ENCODE results near the gene CASK.
"Not testable (repeated sequence)": the region's sequence is repeated elsewhere in the genome, so short reads cannot be mapped to it uniquely, and the experiment has no call there.

The CASK gene

GRCh38 chrX:41543025-41543424 lies 380.3 kb downstream of the CASK start:
- Histone ChIP-seq H3K27ac (no peak overlapping the region), H3K4me3 (no peak overlapping the region)

- Histone ChIP-seq H3K4me3 (no peak overlapping the region), H3K27ac (no peak overlapping the region)
These were observed 380.8 kb downstream of the CASK start for GRCh38 chrX:41542536-41542935.

GRCh38 chrX:41542135-41542534 lies 381.2 kb downstream of the CASK start:
- H3K27ac ChIP-seq, result no peak overlapping the region
- no peak overlapping the region for H3K4me3 ChIP-seq

GRCh38 chrX:41541386-41541785 lies 382.0 kb downstream of the CASK start:
- Histone ChIP-seq H3K4me3 (no peak overlapping the region), H3K27ac (no peak overlapping the region)

- H3K4me3 ChIP-seq, result no peak overlapping the region
- no peak overlapping the region for H3K27ac ChIP-seq
These were observed 384.6 kb downstream of the CASK start for GRCh38 chrX:41538707-41539106.

GRCh38 chrX:41530085-41530484 lies 393.3 kb downstream of the CASK start:
- no peak overlapping the region for H3K4me3 ChIP-seq
- no peak overlapping the region for H3K27ac ChIP-seq

- no peak overlapping the region for H3K27ac ChIP-seq
These were observed 394.1 kb downstream of the CASK start for GRCh38 chrX:41529221-41529620.

GRCh38 chrX:41528784-41529183 lies 394.6 kb downstream of the CASK start:
- Histone ChIP-seq H3K27ac (no peak overlapping the region), H3K4me3 (no peak overlapping the region)

More at GRCh38 chrX:41529221-41529620, 394.1 kb downstream of the CASK start:
- H3K4me3 ChIP-seq, result no peak overlapping the region

GRCh38 chrX:41526925-41527324 lies 396.4 kb downstream of the CASK start:
- no peak overlapping the region for H3K27ac ChIP-seq
- no peak overlapping the region for H3K4me3 ChIP-seq

GRCh38 chrX:41526271-41526670 lies 397.1 kb downstream of the CASK start:
- no peak overlapping the region for H3K4me3 ChIP-seq
- H3K27ac ChIP-seq, result no peak overlapping the region

GRCh38 chrX:41522671-41523070 lies 400.7 kb downstream of the CASK start:
- H3K27ac ChIP-seq, result no peak overlapping the region
- no peak overlapping the region for H3K4me3 ChIP-seq

GRCh38 chrX:41522081-41522480 lies 401.3 kb downstream of the CASK start:
- no peak overlapping the region for H3K4me3 ChIP-seq
- no peak overlapping the region for H3K27ac ChIP-seq

- no peak overlapping the region for H3K27ac ChIP-seq
These were observed 403.9 kb downstream of the CASK start for GRCh38 chrX:41519468-41519867.

GRCh38 chrX:41518841-41519220 lies 404.5 kb downstream of the CASK start:
- Histone ChIP-seq H3K27ac (no peak overlapping the region), H3K4me3 (no peak overlapping the region)

More at GRCh38 chrX:41519468-41519867, 403.9 kb downstream of the CASK start:
- no peak overlapping the region for H3K4me3 ChIP-seq

GRCh38 chrX:41518127-41518840 lies 405.1 kb downstream of the CASK start:
- Histone ChIP-seq H3K4me3 (no peak overlapping the region), H3K27ac (peak overlapping the region in 1 of 21 experiments; percentile 29)

GRCh38 chrX:41516999-41517765 lies 406.2 kb downstream of the CASK start:
- Histone ChIP-seq H3K27ac (no peak overlapping the region), H3K4me3 (no peak overlapping the region)

GRCh38 chrX:41516456-41516855 lies 406.9 kb downstream of the CASK start:
- Histone ChIP-seq H3K4me3 (no peak overlapping the region), H3K27ac (no peak overlapping the region)

- Histone ChIP-seq H3K27ac (no peak overlapping the region), H3K4me3 (no peak overlapping the region)
These were observed 408.0 kb downstream of the CASK start for GRCh38 chrX:41515376-41515775.

- Histone ChIP-seq H3K27ac (no peak overlapping the region), H3K4me3 (no peak overlapping the region)
These were observed 409.2 kb downstream of the CASK start for GRCh38 chrX:41514179-41514578.

- H3K27ac ChIP-seq, result not testable (repeated sequence)
These were observed 410.5 kb downstream of the CASK start for GRCh38 chrX:41512853-41513252.

GRCh38 chrX:41512394-41512793 lies 411.0 kb downstream of the CASK start:
- H3K27ac ChIP-seq, result no peak overlapping the region
- no peak overlapping the region for H3K4me3 ChIP-seq

More at GRCh38 chrX:41512853-41513252, 410.5 kb downstream of the CASK start:
- not testable (repeated sequence) for H3K4me3 ChIP-seq

All from skin epidermis (tissue), 12 donors.